G401 (cell line): Measurements from ENCODE around the gene ZNF609. TPM values are rescaled to one million over a fixed set of nuclear protein-coding genes. Genes with fewer than 3 reads are reported as not detected.

Source experiments
- DNase-seq: peaks from one replicate; pipeline ENCODE4 v3.0.0-alpha.2; 2015; ENCODE audit warnings: low spot score
- in situ Hi-C: cut with HindIII; loops from 2 replicates; pipeline ENCODE4 v1.10.0; 2016; ENCODE audit warnings: low sequenced_read_pairs, mixed read lengths
- total RNA-seq: library from RNA; depleted of rRNA; stranded (reverse); fragments of >200 nt; shearing (Covaris generic); gene quantifications from 2 replicates; pipeline ENCODE4 v1.2.3, GENCODE V29; 2014; rRNA removed

ZNF609 gene
- total RNA-seq, 1 experiment from 2014 or later: 17.0 TPM

DNA sequence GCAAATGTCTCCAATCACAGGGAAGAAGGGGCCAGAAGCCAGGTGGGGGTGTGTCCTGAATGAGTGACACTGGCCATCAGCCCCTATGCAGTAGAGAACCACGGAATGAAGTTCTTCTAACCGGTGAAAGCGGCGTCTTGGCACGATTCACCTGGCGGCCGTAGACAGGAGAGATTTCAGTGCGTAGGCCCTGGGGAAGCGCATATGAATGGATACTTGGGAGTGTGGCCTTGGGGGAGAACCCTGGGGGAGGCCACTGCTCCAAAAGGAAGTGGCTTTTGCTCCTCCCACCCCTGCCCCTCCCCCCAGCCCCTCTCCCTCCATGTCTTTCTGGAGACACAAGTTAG is 271.4 kb downstream of the ZNF609 start:
- DNase-seq: no peak
- in situ Hi-C loops: no loop called here

DNA sequence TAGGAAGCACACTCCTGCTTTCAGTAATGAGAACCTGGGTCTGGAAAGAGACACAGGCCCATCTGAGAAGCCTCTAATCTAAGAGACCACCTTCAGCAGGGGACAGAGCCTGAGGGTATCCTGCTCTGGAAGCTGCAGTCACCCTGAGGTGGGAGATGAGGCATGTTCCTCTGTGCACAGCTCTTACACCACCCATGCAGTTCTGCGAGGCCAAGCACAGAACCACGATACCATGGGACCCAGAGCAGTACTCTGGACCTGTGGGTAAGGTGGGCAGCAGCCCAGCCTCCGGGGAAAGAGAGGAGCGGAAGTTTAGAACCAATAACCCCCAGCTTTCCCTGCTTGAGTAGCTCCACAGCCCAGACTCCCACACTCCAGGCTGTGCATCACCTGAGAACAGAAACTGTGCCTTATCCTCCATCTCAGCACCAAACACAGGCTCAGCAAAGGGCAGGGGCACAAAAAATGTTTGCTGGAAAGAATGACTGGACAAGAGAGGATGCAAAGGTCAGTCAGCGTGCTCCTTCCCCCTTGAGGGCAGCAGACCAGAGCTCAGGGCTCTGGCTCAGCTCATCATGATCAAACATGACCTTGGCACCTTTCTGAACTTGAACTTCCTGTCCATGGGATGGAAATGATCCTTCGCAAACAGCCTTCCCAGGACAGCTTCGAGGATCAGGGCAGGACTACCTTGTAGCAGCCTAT is 271.9 kb downstream of the ZNF609 start:
- in situ Hi-C loops: no loop called here
- no peak for DNase-seq

Other genes starting within 250 kb of the ZNF609 start
- gene CSNK1G1, start 104.4 kb upstream of the ZNF609 start, total RNA-seq: 11.6 and 15.7 TPM in 2 replicates
- 50.8 and 138 TPM in 2 replicates for gene PCLAF, start 79.1 kb upstream of the ZNF609 start, total RNA-seq
- 23.6 and 25.7 TPM in 2 replicates for gene TRIP4, start 72.7 kb upstream of the ZNF609 start, total RNA-seq